Measurements from ENCODE around the gene SAMD10.

The SAMD10 gene

DNA sequence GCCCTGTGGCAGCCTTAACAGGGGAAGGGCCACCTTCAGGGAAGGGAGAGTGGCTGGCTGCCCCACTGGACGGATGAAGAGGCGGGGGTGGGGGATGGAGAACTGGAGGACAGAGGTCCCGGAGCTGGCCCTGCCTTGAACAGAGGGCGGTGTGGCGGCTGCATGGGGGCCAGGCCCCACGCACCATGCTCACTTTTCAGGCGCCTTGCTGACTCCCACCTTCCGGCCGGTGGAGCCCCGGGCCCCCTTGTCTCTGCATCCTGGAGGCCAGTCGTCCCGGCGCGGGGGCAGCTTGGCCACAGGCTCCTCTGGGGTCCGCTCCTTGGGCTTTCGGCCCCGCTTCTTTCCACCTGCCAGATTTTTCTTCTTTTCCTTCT, 19.8 kb downstream of the SAMD10 start:
- TF ChIP-seq NFIC (IDR thresholded peaks at IDR 0.05) (no peak), RAD21 (IDR thresholded peaks at IDR 0.05; ENCODE audit: low read depth) (no peak), CEBPB (IDR thresholded peaks at IDR 0.05) (no peak), FOXM1 (IDR thresholded peaks at IDR 0.05; ENCODE audit: borderline replicate concordance, low read depth) (no peak), TAF1 (IDR thresholded peaks at IDR 0.05; ENCODE audit: low read depth) (no peak), ZBTB7A (IDR thresholded peaks at IDR 0.05; ENCODE audit: low read depth) (no peak), TEAD4 (IDR thresholded peaks at IDR 0.05) (no peak), EGR1 (IDR thresholded peaks at IDR 0.05) (no peak), CREB1 (IDR thresholded peaks at IDR 0.05; ENCODE audit: low read depth) (no peak), YY1 (IDR thresholded peaks at IDR 0.05; ENCODE audit: low read depth) (no peak)
- TF ChIP-seq, protein P1, sequence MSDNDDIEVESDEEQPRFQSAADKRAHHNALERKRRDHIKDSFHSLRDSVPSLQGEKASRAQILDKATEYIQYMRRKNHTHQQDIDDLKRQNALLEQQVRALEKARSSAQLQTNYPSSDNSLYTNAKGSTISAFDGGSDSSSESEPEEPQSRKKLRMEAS (IDR thresholded peaks at IDR 0.05) = no peak
- TF ChIP-seq, protein P2, sequence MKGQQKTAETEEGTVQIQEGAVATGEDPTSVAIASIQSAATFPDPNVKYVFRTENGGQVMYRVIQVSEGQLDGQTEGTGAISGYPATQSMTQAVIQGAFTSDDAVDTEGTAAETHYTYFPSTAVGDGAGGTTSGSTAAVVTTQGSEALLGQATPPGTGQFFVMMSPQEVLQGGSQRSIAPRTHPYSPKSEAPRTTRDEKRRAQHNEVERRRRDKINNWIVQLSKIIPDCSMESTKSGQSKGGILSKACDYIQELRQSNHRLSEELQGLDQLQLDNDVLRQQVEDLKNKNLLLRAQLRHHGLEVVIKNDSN (IDR thresholded peaks at IDR 0.05) = no peak

DNA sequence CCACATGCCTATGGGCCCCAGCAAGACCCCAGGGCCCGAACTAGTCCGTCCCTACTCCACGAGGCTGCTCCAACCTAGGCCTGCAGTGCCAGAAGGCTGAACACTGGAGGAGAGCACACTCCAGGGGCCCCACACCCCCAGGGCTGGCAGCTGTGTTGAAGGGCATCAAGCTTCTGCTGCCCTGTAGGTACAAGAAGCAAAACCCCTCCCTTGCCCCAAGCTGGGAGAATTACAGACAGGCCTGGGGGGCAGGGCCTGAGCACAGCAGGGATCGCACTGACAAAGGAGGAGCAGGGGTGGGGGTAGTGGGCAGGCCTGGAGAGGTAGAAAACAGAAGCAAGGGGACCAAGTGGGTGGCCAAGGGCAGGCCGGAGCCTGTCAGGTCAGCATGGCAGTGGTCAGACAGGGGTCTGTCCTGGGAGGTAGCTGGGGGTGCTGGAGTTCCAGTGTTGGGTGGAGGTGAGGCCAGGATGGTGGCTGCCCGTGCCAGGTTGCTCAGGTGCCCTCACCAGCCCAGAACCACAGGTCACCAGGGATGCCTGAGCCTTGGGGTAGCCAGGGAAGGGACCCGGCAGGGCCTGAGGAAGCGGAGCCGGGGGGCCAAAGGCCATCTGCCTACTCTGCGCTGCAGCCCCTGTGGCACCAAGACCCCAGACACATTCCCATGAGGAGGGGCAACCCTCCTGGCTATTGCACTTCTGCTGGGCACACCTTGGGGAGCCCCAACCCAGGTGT, 20.3 kb downstream of the SAMD10 start:
- TF ChIP-seq YY1 (IDR thresholded peaks at IDR 0.05; ENCODE audit: low read depth) (no peak), FOXM1 (IDR thresholded peaks at IDR 0.05; ENCODE audit: borderline replicate concordance, low read depth) (no peak), NFIC (IDR thresholded peaks at IDR 0.05) (no peak), CEBPB (IDR thresholded peaks at IDR 0.05) (no peak)

DNA sequence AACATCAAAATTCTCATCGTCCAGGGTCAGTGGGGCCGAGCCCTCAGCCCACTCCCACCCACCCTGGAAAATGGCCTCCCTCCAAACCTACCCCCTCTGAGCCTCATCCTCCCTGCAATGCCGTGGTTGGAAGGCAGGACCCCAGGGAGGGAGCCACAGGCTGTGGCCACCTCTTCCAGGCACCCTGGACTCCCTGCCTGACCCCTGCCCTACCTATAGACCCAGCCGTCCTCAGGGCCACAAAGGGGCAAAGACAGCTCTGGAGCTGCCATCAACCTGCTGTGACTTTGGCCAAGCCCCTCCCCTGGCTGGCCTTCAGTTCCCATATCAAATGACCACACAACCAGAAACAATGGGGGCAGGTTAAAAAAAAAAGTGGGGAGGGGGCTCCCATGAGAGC, 21.0 kb downstream of the SAMD10 start:
- TF ChIP-seq CEBPB (IDR thresholded peaks at IDR 0.05) = no peak

DNA sequence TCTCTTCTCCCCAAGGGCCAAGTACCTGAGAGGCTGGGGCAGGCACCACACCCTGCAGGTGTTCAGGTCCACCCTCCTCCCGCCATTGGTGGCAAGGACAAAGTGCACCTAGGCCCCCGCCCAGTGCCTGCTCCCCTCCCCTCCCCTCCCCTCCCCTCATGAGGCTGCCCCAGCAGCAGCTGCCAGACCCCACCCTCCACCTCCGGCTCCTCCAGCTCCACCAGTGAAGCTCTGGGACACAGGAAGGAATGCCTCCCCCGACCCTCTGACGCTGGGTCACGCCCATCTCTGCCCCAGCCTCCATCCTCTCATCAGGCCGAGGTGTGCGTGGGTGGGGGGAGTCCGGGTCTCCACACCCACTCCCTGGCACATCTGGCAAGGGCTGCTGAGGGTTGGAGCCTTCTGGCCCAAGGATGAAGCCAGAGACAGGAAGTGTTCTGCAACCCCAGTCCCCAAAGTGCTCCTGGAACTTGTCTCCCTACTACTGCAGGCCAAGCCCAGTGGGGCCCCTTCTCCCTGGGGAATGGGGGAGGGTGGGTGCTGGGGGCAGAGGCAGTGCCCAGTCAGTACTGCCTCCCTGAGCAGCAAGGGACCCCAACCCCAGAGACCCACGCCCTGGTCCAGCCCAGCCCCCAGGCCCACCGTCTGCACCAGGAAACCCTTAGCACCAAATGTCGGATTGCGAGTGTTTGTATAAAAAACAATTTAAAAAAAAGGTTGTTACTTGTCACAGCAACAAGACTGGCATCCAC, 21.6 kb downstream of the SAMD10 start:
- TF ChIP-seq EGR1 (IDR thresholded peaks at IDR 0.05) (peak; percentile 90), EP300 (IDR thresholded peaks at IDR 0.05; ENCODE audit: borderline replicate concordance) (no peak)

DNA sequence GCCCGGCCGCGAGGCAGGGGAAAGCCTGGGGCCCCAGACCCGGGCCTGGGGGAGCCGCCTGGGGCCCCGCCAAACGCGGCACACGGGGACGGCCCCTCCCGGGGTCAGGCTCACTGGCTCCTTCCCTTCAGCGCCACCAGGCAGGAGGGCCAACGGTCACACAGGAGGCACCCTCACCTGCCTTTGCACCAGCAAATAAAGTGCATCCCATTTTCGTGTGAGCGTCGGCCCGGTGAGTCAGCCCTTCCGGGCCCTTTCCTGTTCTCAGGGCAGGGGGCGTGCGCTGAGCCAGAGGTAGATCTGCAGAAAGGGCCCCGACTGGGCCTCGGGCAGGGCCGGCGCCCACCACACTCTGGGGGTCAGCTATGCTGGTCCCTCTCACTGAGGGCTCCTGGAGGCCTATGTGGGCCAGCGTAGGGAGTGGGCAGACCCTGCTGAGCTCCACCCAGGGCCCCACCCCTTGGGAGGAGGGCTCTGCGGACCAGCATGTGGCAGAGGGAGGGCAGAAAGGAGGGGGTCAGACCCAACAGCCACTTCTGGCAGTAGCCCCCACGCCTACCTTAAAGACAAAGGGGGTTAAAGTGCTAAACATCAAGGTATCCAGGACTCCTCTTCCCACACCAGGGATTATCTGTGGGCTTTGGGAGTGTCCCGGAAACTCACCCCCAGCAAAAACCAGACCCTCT, 22.3 kb downstream of the SAMD10 start:
- 0 out of 2 replicates have a peak, but pooled peaks have one; percentile 23 for TF ChIP-seq NFIC (IDR thresholded peaks at IDR 0.05)
- peak; percentile 77 for TF ChIP-seq ZBTB7A (IDR thresholded peaks at IDR 0.05; ENCODE audit: low read depth)
- no peak for TF ChIP-seq CEBPB (IDR thresholded peaks at IDR 0.05)
- no peak for TF ChIP-seq EGR1 (IDR thresholded peaks at IDR 0.05)
- TF ChIP-seq EP300 (IDR thresholded peaks at IDR 0.05; ENCODE audit: borderline replicate concordance) = no peak; the same call in 1 of the 2 replicates

DNA sequence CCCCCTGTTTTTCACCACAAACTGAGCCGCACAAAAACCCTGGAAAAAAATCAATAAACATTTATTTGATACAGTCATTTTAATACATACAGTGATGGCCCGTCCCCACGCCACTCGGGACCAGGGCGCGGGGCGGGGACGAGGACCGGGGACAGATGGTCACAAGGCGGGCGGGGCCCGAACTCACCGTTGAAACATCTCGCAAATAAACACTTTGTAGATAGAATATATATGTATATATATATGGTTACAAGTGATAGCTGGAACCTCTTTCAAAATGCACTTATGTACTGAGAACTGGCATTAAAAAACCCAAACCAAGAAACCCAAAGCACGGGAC, 22.8 kb downstream of the SAMD10 start:
- TF ChIP-seq, protein P3, sequence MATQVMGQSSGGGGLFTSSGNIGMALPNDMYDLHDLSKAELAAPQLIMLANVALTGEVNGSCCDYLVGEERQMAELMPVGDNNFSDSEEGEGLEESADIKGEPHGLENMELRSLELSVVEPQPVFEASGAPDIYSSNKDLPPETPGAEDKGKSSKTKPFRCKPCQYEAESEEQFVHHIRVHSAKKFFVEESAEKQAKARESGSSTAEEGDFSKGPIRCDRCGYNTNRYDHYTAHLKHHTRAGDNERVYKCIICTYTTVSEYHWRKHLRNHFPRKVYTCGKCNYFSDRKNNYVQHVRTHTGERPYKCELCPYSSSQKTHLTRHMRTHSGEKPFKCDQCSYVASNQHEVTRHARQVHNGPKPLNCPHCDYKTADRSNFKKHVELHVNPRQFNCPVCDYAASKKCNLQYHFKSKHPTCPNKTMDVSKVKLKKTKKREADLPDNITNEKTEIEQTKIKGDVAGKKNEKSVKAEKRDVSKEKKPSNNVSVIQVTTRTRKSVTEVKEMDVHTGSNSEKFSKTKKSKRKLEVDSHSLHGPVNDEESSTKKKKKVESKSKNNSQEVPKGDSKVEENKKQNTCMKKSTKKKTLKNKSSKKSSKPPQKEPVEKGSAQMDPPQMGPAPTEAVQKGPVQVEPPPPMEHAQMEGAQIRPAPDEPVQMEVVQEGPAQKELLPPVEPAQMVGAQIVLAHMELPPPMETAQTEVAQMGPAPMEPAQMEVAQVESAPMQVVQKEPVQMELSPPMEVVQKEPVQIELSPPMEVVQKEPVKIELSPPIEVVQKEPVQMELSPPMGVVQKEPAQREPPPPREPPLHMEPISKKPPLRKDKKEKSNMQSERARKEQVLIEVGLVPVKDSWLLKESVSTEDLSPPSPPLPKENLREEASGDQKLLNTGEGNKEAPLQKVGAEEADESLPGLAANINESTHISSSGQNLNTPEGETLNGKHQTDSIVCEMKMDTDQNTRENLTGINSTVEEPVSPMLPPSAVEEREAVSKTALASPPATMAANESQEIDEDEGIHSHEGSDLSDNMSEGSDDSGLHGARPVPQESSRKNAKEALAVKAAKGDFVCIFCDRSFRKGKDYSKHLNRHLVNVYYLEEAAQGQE (IDR thresholded peaks at IDR 0.05; ENCODE audit: low read depth) = no peak
- TF ChIP-seq YY1 (IDR thresholded peaks at IDR 0.05; ENCODE audit: low read depth) = no peak
- no peak for TF ChIP-seq TCF12 (IDR thresholded peaks at IDR 0.05; ENCODE audit: low read depth)
- TF ChIP-seq, protein P2 (IDR thresholded peaks at IDR 0.05) = no peak
- no peak for TF ChIP-seq FOXM1 (IDR thresholded peaks at IDR 0.05; ENCODE audit: borderline replicate concordance, low read depth)
- no peak for TF ChIP-seq CEBPB (IDR thresholded peaks at IDR 0.05)
- no peak for TF ChIP-seq TAF1 (IDR thresholded peaks at IDR 0.05; ENCODE audit: low read depth)
- TF ChIP-seq, protein P1 (IDR thresholded peaks at IDR 0.05) = no peak
- no peak for TF ChIP-seq NFIC (IDR thresholded peaks at IDR 0.05)
- no peak for TF ChIP-seq ZBTB7A (IDR thresholded peaks at IDR 0.05; ENCODE audit: low read depth)

DNA sequence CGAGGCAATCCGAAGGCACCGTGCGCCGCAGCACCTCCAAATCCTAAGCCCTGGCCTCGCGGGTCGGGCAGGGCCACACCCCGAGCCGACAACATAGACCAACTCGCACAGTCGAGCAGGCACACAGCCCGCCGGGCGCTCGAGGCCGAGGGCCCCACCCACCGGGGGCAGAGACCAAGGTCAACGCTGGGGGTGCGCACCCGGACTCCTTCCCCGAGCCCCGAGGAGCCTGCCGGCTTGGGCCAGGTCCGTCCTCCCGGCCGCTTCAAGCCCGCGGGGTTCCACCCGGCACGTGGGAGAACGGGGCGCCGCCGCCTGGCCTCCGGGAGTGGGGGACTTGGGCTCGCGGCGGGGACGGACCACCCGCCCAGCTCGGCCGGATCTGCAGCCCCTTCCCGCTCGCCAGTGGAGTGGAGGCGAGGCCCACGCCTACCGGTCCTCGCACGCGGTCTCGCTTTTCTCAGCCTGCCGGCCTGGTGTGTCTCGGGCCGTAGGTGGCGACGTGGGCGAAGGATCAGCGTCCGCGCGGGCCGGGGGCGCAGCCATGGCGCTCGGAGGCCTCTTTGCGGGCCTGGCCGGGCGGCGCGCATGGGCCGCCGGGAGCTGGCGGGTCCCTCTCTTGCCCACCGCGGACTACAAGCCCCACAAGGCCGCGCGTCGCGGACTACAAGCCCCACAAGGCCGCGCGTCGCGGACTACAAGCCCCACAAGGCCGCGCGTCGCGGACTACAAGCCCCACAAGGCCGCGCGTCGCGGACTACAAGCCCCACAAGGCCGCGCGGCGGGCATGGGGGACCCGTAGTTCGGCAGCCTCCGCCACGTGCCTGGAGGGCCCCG, 23.4 kb downstream of the SAMD10 start, which contains the start of gene UCKL1:
Gene UCKL1 (minus strand): TSS at position 590 of the 837 bp plus-strand sequence. CDS start 44 bp downstream, at position 546.
- no peak for TF ChIP-seq EP300 (IDR thresholded peaks at IDR 0.05; ENCODE audit: borderline replicate concordance)
- TF ChIP-seq TEAD4 (IDR thresholded peaks at IDR 0.05) = no peak
- no peak for TF ChIP-seq NFIC (IDR thresholded peaks at IDR 0.05)
- no peak; the same call in 1 of the 2 replicates for TF ChIP-seq CREB1 (IDR thresholded peaks at IDR 0.05; ENCODE audit: low read depth)
- peak; percentile 85 for TF ChIP-seq YY1 (IDR thresholded peaks at IDR 0.05; ENCODE audit: low read depth)
- peak; percentile 69 for TF ChIP-seq TAF1 (IDR thresholded peaks at IDR 0.05; ENCODE audit: low read depth)
- peak; percentile 80; the same call in 1 of the 2 replicates for TF ChIP-seq ZBTB7A (IDR thresholded peaks at IDR 0.05; ENCODE audit: low read depth)
- TF ChIP-seq, protein P3 (IDR thresholded peaks at IDR 0.05; ENCODE audit: low read depth) = no peak
- no peak for TF ChIP-seq CEBPB (IDR thresholded peaks at IDR 0.05)
- TF ChIP-seq, protein P1 (IDR thresholded peaks at IDR 0.05) = peak; percentile 89
- TF ChIP-seq EGR1 (IDR thresholded peaks at IDR 0.05) = no peak
- no peak for TF ChIP-seq FOXM1 (IDR thresholded peaks at IDR 0.05; ENCODE audit: borderline replicate concordance, low read depth)
- TF ChIP-seq TCF12 (IDR thresholded peaks at IDR 0.05; ENCODE audit: low read depth) = peak; percentile 69; the same call in 1 of the 2 replicates
- 0 out of 2 replicates have a peak, but pooled peaks have one; percentile 1 for TF ChIP-seq RAD21 (IDR thresholded peaks at IDR 0.05; ENCODE audit: low read depth)
- TF ChIP-seq, protein P2 (IDR thresholded peaks at IDR 0.05) = peak; percentile 92

Measured in Ishikawa (cell line).